Activated CD8-positive, alpha-beta T cell treated with anti-CD3 and anti-CD28 coated beads, Interleukin-2, amount 10 ng/mL, durations not matched to agents 7 days and 5 days (primary cell): ENCODE measurements around the gene SPATA6L. TPM values are rescaled to one million over a fixed set of nuclear protein-coding genes. Genes with fewer than 3 reads are reported as not detected.
A peak's percentile ranks its signal among the peaks of the same experiment; 100 is the strongest.

ENCODE experiments used
- ATAC-seq: fragments of 150-1000 bp; cut with Tn5 transposase; one replicate; pipeline ENCODE4 v1.10.0; 2021; ENCODE audit warnings: moderate library complexity
- CTCF ChIA-PET: fragments of 350-600 bp; sonication (Branson Sonifier 250); formaldehyde crosslinking; loops from one replicate; lab custom pipeline; 2021; ENCODE audit warnings: antibody characterized with exemption; lab: Charles Lee
- POLR2A ChIA-PET: fragments of 350-600 bp; sonication (Branson Sonifier 250); formaldehyde crosslinking; loops from one replicate; lab custom pipeline; 2021; ENCODE audit warnings: antibody characterized with exemption; lab: Charles Lee
- DNase-seq: peaks from one replicate; pipeline ENCODE4 v3.0.0-alpha.2; 2020
- H3K27ac Mint-ChIP-seq: one replicate; pipeline ENCODE4 v1.8.0; 2021; ENCODE audit warnings: mild to moderate bottlenecking, mixed read lengths
- H3K27me3 Mint-ChIP-seq: one replicate; pipeline ENCODE4 v1.8.0; 2021; ENCODE audit warnings: low read depth, mixed read lengths
- H3K36me3 Mint-ChIP-seq: one replicate; pipeline ENCODE4 v1.8.0; 2021; ENCODE audit warnings: low read depth, mixed read lengths
- H3K4me1 Mint-ChIP-seq: one replicate; pipeline ENCODE4 v1.8.0; 2021; ENCODE audit warnings: low read depth, mixed read lengths
- H3K4me3 Mint-ChIP-seq: one replicate; pipeline ENCODE4 v1.8.0; 2021; ENCODE audit warnings: mild to moderate bottlenecking, mixed read lengths
- H3K9me3 Mint-ChIP-seq: one replicate; pipeline ENCODE4 v1.8.0; 2022; ENCODE audit warnings: mixed read lengths; ENCODE audit not compliant: insufficient read depth
- total RNA-seq, 2 experiments: library from RNA; stranded (reverse); gene quantifications; one replicate each; pipeline ENCODE4 v1.2.3, GENCODE V29; 2021

The SPATA6L gene
- total RNA-seq, 2 experiments from 2014 or later, result 0.29 to 0.76 TPM

DNA sequence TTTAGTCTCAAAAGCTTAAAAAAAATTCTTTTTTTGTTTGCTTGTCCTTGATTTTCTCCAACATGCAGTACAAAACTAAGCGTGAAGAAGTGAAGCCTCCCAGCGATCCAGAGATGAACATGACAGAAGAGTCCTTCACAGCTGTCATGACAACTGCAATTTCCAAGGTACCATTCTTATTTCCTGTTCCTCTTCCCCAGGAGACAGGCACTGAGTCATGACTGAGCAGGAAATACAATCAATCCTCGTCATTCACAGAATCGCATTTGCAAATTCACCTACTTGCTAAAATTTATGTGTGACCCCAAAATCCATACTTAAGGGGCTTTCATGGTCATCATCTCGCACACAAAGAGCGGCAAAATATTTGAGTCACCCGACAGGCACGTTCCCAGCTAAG is 98.7 kb downstream of the SPATA6L start:
- H3K4me3 Mint-ChIP-seq, result no peak overlapping the region
- no peak for ATAC-seq
- H3K9me3 Mint-ChIP-seq, result no peaks in the 10 kb centered on the region
- POLR2A ChIA-PET, result no interaction called here
- H3K27ac Mint-ChIP-seq, result no peak overlapping the region
- H3K4me1 Mint-ChIP-seq, result peaks cover 22% of the 10 kb centered on the region
- no peak for DNase-seq
- peaks cover 3% of the 10 kb centered on the region for H3K27me3 Mint-ChIP-seq
- no peaks in the 10 kb centered on the region for H3K36me3 Mint-ChIP-seq
- CTCF ChIA-PET, result no interaction called here

DNA sequence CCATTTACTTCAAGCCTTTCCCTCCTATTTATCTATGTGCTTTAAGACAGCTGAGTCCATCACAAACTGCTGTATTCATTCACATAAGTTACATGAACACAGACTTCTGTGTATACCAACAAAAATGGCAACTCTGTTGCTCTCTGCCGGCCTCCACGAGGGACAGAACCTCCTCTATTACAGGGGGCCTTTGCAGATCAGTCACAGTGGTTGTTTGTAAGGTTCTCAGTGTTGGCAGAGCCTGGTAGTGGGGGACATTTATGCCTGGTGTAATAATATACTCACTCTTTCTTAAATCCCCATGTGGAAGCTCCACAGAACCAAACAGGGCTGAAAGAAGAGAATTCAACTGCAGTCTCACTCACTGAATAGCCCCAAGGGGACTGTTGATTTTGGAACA is 99.5 kb downstream of the SPATA6L start:
- H3K9me3 Mint-ChIP-seq, result no peaks in the 10 kb centered on the region
- H3K27ac Mint-ChIP-seq, result no peak overlapping the region
- DNase-seq, result no peak
- ATAC-seq, result no peak
- H3K4me1 Mint-ChIP-seq, result peaks cover 14% of the 10 kb centered on the region
- peaks cover 3% of the 10 kb centered on the region for H3K27me3 Mint-ChIP-seq
- ChIA-PET POLR2A (no interaction called here), CTCF (no interaction called here)
- no peaks in the 10 kb centered on the region for H3K36me3 Mint-ChIP-seq
- H3K4me3 Mint-ChIP-seq, result no peak overlapping the region

DNA sequence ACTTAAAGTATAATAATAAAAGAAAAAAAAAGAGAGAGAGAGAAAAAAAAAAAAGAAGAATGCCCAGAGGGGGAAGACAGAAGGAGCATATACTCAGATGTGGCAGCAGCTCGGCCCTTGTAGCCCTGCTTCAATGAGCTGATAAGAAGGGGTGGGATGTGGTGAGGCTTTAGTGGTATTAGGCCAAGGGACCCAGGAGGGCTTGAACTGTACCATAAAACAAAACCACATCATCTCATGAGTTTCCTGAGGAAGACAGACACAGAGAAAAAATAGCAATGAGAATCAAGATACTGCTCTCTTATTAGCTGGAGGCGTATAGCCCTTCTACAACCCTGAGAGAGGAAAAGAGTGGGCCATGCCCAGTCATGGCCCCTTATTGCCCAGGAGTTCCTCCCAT is 103.2 kb downstream of the SPATA6L start:
- Mint-ChIP-seq H3K9me3 (no peaks in the 10 kb centered on the region), H3K4me3 (no peak overlapping the region), H3K36me3 (no peaks in the 10 kb centered on the region), H3K27me3 (peaks cover 7% of the 10 kb centered on the region), H3K4me1 (peaks cover 14% of the 10 kb centered on the region), H3K27ac (peak overlapping the region; percentile 37)
- DNase-seq (peak; percentile 48), ATAC-seq (peak; percentile 57)
- ChIA-PET CTCF (no interaction called here), POLR2A (no interaction called here)

DNA sequence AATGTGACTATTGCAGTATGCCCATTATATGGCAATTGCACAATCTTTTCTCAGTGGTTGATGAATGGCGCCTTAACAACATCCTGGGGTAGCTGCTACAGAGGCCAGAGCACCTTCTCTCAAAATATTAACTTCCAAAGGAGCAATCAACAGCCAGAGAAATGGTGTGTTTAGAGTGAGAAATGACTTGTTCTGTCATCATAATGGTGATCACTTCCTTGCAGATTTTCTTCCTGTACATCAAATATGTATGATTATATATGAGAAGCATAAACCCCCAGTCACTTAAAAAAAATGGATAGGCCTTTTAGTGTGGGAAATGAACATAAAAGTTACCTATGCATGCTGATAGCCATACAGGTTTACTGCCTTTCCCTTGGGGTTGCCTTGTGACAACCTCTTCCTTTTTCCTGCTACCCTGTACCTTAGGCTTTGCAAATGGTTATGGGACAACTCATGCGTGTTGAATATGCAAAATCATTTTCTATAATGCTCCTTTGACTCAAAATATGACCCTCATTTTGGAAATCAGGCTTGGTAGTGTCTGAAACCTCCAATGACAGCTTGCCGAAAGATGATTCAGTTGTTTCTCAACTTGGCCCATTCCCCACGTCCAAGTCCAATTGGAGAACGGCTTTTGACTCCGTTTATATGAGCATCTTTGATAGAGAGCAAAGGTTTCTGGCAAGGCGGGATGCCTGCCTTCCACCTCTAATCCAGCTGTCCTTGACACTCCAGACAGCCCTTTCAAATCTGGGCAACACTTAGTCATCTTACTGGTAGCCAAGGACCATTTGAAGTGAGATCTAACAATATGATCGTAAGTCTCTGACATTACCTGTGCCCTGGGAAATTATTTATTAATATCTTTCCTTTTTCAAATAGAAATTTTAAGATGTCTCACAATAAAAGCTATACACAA is 106.8 kb downstream of the SPATA6L start:
- Mint-ChIP-seq H3K4me1 (peaks cover 14% of the 10 kb centered on the region), H3K27ac (no peak overlapping the region)
- POLR2A ChIA-PET, result no interaction called here

DNA sequence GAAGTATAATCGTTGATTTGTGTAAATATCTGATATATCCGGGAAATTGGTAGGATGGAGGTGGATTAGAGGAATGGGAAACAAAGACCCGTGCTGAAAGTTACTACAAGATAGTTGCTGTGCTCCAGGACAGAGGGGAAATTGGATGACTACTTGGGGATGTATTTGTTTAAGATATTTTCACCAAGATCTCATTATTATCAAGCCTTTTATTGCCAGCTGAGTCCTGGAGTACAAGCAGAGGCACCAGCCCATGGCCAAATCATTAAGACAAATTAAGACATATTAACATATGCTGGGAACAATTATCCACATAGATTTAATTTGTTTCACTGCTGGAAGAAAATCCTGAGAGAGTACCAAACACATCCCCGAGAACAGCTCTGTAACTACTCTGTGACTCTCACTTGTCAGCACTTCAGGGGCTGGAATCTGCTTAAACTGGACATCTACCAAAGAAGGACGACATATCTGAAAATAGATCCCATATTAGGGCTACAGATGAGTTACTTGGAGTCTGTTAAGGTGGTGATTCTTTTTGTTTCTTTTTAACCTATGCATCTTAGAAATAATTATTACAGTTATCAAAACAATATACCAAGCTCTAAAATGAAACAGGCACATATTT is 107.8 kb downstream of the SPATA6L start:
- Mint-ChIP-seq H3K27ac (no peak overlapping the region), H3K27me3 (peaks cover 4% of the 10 kb centered on the region), H3K9me3 (no peaks in the 10 kb centered on the region), H3K4me3 (no peak overlapping the region), H3K36me3 (no peaks in the 10 kb centered on the region), H3K4me1 (peaks cover 5% of the 10 kb centered on the region)
- ATAC-seq (no peak), DNase-seq (no peak)
- ChIA-PET POLR2A (no interaction called here), CTCF (no interaction called here)

More for the DNA sequence above, 106.8 kb downstream of the SPATA6L start:
- Mint-ChIP-seq H3K9me3 (no peaks in the 10 kb centered on the region), H3K4me3 (no peak overlapping the region), H3K36me3 (no peaks in the 10 kb centered on the region), H3K27me3 (peaks cover 7% of the 10 kb centered on the region)
- ATAC-seq (no peak), DNase-seq (no peak)
- CTCF ChIA-PET, result no interaction called here

DNA sequence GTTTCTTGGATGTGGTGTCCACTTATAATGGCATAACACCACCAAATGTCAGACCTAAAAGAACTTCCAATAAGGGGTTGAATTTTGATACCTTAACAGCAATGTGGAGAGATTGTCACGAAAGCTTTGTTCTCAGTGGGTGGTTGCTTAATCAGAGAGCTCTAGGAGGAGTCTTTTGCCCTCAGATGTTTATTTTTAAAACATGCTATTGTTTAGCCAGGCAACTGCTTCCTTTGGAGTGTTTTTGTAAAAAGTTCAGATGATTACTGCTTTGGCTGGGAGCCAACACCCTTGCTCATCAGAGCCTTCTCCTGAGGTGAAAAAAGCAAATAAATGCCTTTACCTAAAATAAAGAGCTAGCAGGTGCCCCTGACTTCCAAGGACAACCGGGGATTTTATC is 111.0 kb downstream of the SPATA6L start:
- ChIA-PET POLR2A (no interaction called here), CTCF (interaction anchor here (1.5 kb wide), 1 partner anchor 17 kb away, joined by 5 read pairs; no protein-coding TSS in a partner anchor)
- H3K27me3 Mint-ChIP-seq, result peaks cover 4% of the 10 kb centered on the region
- H3K4me1 Mint-ChIP-seq, result peaks cover 6% of the 10 kb centered on the region
- no peaks in the 10 kb centered on the region for H3K9me3 Mint-ChIP-seq
- no peak overlapping the region for H3K27ac Mint-ChIP-seq
- ATAC-seq (no peak), DNase-seq (no peak)
- H3K4me3 Mint-ChIP-seq, result no peak overlapping the region
- H3K36me3 Mint-ChIP-seq, result no peaks in the 10 kb centered on the region

DNA sequence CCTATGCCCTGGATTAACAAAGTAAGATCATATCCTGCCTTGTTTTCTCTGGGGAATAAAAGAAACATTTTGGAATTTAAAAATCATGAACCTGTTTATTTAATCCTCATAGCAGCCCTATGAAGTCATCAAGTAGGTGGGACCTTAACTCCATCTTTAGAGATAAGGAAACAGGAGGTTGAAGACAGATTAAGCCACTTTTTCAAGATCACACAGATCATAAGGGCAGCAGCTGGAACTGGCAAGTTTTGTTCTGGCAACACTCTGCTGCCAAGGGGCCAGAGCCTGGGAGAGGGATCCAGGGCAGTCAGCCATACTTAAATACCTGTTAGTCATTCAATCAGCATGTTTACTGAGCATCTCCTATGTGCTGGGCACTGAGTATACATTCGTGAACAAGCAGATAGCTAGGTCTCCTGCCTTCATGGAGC is 112.3 kb downstream of the SPATA6L start:
- POLR2A ChIA-PET, result no interaction called here
- no peaks in the 10 kb centered on the region for H3K27me3 Mint-ChIP-seq

DNA sequence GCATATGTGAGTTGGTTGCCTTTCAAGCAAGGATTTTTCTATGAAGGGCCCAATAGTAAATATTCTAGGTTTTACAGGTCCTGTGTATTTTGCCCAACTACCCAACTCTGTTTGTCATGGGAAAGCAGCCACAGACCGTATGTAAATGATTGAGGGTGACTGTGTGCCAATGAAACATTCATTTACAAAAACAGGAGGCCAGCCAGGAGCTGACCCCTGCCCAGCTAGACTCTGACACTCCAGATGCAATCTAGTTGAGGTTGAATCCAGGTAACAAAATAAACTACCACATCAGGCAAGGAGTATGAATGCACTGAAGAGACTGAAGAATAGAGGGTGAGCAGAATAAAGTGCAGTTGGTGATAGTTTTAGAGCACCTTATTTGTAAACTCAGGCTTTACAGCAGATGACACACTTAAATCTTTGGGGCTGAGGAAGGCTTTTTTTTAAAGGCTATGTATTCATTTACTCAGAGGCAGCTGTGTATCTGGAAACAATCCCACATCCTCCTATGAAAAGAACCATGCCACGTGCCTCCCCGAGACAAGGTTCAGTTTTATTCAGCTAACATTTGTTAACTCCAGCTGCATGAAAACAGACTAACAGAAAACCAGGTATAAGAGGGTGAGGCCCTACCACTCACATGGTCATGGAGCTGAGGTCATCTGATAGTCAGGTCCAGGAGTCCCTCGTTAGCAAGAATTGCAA is 115.3 kb downstream of the SPATA6L start:
- H3K36me3 Mint-ChIP-seq, result no peaks in the 10 kb centered on the region
- ChIA-PET CTCF (interaction anchor here (0.7 kb wide), 1 partner anchor 204 kb away, joined by 3 read pairs; no protein-coding TSS in a partner anchor), POLR2A (no interaction called here)
- H3K9me3 Mint-ChIP-seq, result no peaks in the 10 kb centered on the region
- DNase-seq (peak; percentile 24), ATAC-seq (no peak)
- H3K4me1 Mint-ChIP-seq, result peaks cover 9% of the 10 kb centered on the region
- H3K4me3 Mint-ChIP-seq, result no peak overlapping the region
- no peaks in the 10 kb centered on the region for H3K27me3 Mint-ChIP-seq
- H3K27ac Mint-ChIP-seq, result no peak overlapping the region

More for the DNA sequence above, 112.3 kb downstream of the SPATA6L start:
- H3K4me1 Mint-ChIP-seq, result peaks cover 6% of the 10 kb centered on the region
- no peak for ATAC-seq
- DNase-seq, result no peak
- H3K27ac Mint-ChIP-seq, result no peak overlapping the region
- CTCF ChIA-PET, result no interaction called here
- no peaks in the 10 kb centered on the region for H3K36me3 Mint-ChIP-seq
- H3K4me3 Mint-ChIP-seq, result no peak overlapping the region
- no peaks in the 10 kb centered on the region for H3K9me3 Mint-ChIP-seq

DNA sequence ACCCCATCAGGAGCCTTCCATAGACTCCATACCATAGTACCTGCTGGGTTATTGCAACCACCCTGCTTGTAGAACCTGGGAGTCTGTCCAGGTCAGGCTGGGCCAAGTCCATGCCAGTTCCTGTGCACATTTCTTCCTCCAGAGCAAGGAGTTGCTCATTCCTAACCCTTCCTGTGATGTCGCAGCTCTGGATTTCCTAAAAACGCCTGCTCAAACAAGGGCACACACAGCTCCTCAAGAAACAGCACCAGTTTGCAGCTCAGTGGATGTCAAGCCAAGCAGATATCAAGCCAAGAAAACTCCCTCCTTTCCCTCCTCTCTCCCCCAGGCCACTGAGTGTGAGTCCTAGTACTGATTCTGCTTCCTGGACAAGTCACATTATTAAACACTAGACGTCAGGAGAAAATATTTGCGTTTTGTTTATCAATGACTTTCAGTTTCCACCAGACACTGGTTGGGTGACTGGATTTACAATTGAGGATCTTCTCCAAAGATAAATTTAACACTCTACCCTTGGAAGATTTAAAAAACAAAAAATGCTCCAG is 116.5 kb downstream of the SPATA6L start:
- peaks cover 9% of the 10 kb centered on the region for H3K4me1 Mint-ChIP-seq
- CTCF ChIA-PET, result no interaction called here
- no peak for ATAC-seq
- H3K36me3 Mint-ChIP-seq, result no peaks in the 10 kb centered on the region
- no peak overlapping the region for H3K27ac Mint-ChIP-seq
- no peak for DNase-seq
- H3K4me3 Mint-ChIP-seq, result no peak overlapping the region
- H3K27me3 Mint-ChIP-seq, result no peaks in the 10 kb centered on the region
- H3K9me3 Mint-ChIP-seq, result no peaks in the 10 kb centered on the region
- POLR2A ChIA-PET, result no interaction called here

DNA sequence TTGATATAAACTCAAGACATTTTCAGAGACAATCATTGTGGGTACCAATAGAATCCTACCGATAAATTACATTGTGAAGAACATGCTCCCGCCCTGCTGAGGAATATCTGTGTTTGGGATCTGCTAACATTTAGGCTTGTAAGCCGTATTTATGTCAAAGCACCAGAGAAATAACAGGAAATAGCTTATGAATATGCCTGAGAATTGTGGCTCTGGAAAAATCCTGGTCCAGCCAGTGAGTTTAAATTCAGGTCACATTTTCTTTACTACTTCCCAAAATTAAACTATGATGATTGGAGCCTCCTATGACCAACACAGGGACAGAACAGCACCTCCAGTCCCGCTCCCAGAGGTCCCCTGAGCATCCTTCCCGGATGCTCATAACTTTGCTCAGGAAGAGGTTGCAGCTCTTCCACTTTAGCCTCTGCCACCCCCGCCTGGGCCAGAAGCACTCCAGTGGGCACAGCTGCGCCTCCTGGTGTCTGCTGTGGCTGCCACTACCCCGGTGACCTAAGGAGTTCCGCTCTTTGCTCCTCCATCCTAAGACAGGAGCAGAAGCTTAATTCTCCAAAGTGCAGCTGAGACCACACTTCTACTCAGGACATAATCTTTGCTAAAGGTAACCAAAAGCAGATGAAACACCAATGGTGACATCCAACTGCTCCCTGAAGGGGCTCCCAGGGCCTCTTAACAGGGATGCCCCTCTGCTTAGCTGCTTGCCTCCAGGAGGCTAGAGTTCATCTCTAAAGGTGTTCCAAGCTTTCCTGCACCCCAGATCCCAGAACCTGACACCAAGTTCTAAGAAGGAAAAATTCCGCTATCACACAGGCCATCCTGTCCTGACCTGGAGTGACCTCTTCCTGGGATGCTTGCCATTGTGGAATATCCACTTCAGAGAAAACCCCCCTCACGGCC is 117.2 kb downstream of the SPATA6L start:
- CTCF ChIA-PET, result interaction anchor here (0.7 to 1.4 kb wide), 2 partner anchors 23 to 182 kb away, joined by 3 read pairs; no protein-coding TSS in a partner anchor
- H3K9me3 Mint-ChIP-seq, result no peaks in the 10 kb centered on the region
- no peak for ATAC-seq
- peaks cover 9% of the 10 kb centered on the region for H3K4me1 Mint-ChIP-seq
- H3K27me3 Mint-ChIP-seq, result no peaks in the 10 kb centered on the region
- POLR2A ChIA-PET, result no interaction called here
- no peak overlapping the region for H3K27ac Mint-ChIP-seq
- no peak for DNase-seq
- no peaks in the 10 kb centered on the region for H3K36me3 Mint-ChIP-seq
- no peak overlapping the region for H3K4me3 Mint-ChIP-seq
